ENCODE results near the gene SLC51A.
A peak's percentile ranks its signal among the peaks of the same experiment; 100 is the strongest.

Gene SLC51A

GRCh38 chr3:196251918-196252317, 35.6 kb downstream of the SLC51A start:
- Histone ChIP-seq H3K4me1 (ENCODE audit: control insufficient read depth, insufficient read depth, low read length) (no peaks in the 10 kb centered on the region), H3K9ac (ENCODE audit: low read depth, low read length) (no peak overlapping the region), H3K36me3 (ENCODE audit: control insufficient read depth, insufficient read depth, low read length) (peaks cover 28% of the 10 kb centered on the region), H3K27me3 (ENCODE audit: control insufficient read depth, insufficient read depth, low read length) (no peaks in the 10 kb centered on the region), H3K27ac (ENCODE audit: low read depth, low read length) (no peak overlapping the region), H3K4me3 (ENCODE audit: low read depth, low read length) (no peak overlapping the region), H3K9me3 (ENCODE audit: control insufficient read depth, insufficient read depth, low read length) (no peaks in the 10 kb centered on the region)

- Histone ChIP-seq H3K36me3 (ENCODE audit: control insufficient read depth, insufficient read depth, low read length) (peaks cover 18% of the 10 kb centered on the region), H3K27me3 (ENCODE audit: control insufficient read depth, insufficient read depth, low read length) (no peaks in the 10 kb centered on the region), H3K9me3 (ENCODE audit: control insufficient read depth, insufficient read depth, low read length) (no peaks in the 10 kb centered on the region), H3K9ac (ENCODE audit: low read depth, low read length) (no peak overlapping the region), H3K27ac (ENCODE audit: low read depth, low read length) (no peak overlapping the region), H3K4me3 (ENCODE audit: low read depth, low read length) (no peak overlapping the region), H3K4me1 (ENCODE audit: control insufficient read depth, insufficient read depth, low read length) (no peaks in the 10 kb centered on the region)
These were observed 38.3 kb downstream of the SLC51A start for GRCh38 chr3:196254376-196255283.

- Histone ChIP-seq H3K9me3 (ENCODE audit: control insufficient read depth, insufficient read depth, low read length) (no peaks in the 10 kb centered on the region), H3K36me3 (ENCODE audit: control insufficient read depth, insufficient read depth, low read length) (peaks cover 19% of the 10 kb centered on the region), H3K4me3 (ENCODE audit: low read depth, low read length) (no peak overlapping the region), H3K4me1 (ENCODE audit: control insufficient read depth, insufficient read depth, low read length) (no peaks in the 10 kb centered on the region), H3K27ac (ENCODE audit: low read depth, low read length) (no peak overlapping the region), H3K9ac (ENCODE audit: low read depth, low read length) (no peak overlapping the region), H3K27me3 (ENCODE audit: control insufficient read depth, insufficient read depth, low read length) (no peaks in the 10 kb centered on the region)
These were observed 39.4 kb downstream of the SLC51A start for GRCh38 chr3:196255776-196256175.

DNA sequence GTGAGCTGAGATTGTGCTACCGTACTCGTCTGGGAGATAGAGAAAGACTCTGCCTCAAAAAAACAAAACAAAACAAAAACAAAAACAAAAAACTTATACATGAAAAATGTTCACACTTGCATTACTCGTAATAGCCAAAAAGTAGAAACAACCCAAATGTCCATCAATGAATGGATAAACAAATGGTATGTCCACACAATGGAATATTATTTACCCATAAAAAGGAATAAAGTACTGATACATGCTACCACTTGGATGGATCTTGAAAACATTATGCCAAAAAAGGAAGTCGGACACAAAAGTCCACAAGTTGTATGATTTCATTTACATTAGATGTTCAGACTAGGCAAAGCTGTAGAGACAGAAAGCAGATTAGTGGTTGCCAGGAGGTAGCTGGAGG, 44.5 kb downstream of the SLC51A start:
- no peak overlapping the region for H3K4me3 ChIP-seq (ENCODE audit: low read depth, low read length)
- H3K9ac ChIP-seq (ENCODE audit: low read depth, low read length): no peak overlapping the region
- no peaks in the 10 kb centered on the region for H3K27me3 ChIP-seq (ENCODE audit: control insufficient read depth, insufficient read depth, low read length)
- no peak overlapping the region for H3K27ac ChIP-seq (ENCODE audit: low read depth, low read length)
- no peaks in the 10 kb centered on the region for H3K9me3 ChIP-seq (ENCODE audit: control insufficient read depth, insufficient read depth, low read length)
- H3K4me1 ChIP-seq (ENCODE audit: control insufficient read depth, insufficient read depth, low read length): peaks cover 14% of the 10 kb centered on the region
- H3K36me3 ChIP-seq (ENCODE audit: control insufficient read depth, insufficient read depth, low read length): peaks cover 14% of the 10 kb centered on the region

DNA sequence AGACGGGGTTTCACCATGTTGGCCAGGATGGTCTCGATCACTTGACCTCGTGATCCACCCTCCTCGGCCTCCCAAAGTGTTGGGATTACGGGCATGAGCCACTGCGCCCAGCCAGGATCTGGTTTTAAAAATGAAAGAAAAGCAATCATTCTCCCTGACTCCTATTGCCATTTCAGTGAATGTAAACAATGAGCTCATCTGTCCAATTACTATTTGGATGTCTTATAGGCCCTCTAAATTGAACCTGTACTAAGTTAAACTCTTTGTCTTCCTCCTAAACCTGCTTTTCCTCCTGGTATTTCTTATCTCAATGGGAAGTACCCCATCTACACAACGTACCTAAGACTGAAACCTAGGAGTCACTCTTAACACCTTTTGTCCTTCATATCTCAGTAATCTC, 47.5 kb downstream of the SLC51A start:
- Histone ChIP-seq H3K27me3 (ENCODE audit: control insufficient read depth, insufficient read depth, low read length) (no peaks in the 10 kb centered on the region), H3K4me1 (ENCODE audit: control insufficient read depth, insufficient read depth, low read length) (peaks cover 20% of the 10 kb centered on the region), H3K4me3 (ENCODE audit: low read depth, low read length) (no peak overlapping the region), H3K9ac (ENCODE audit: low read depth, low read length) (no peak overlapping the region), H3K9me3 (ENCODE audit: control insufficient read depth, insufficient read depth, low read length) (no peaks in the 10 kb centered on the region), H3K36me3 (ENCODE audit: control insufficient read depth, insufficient read depth, low read length) (peaks cover 17% of the 10 kb centered on the region), H3K27ac (ENCODE audit: low read depth, low read length) (no peak overlapping the region)

- Histone ChIP-seq H3K27me3 (ENCODE audit: control insufficient read depth, insufficient read depth, low read length) (no peaks in the 10 kb centered on the region), H3K27ac (ENCODE audit: low read depth, low read length) (peak overlapping the region; percentile 75), H3K4me1 (ENCODE audit: control insufficient read depth, insufficient read depth, low read length) (peaks cover 5% of the 10 kb centered on the region; the same call in 1 of the 2 replicates), H3K4me3 (ENCODE audit: low read depth, low read length) (no peak overlapping the region), H3K36me3 (ENCODE audit: control insufficient read depth, insufficient read depth, low read length) (peaks cover 28% of the 10 kb centered on the region), H3K9ac (ENCODE audit: low read depth, low read length) (0 out of 2 replicates have a peak overlapping the region, but pooled peaks have one; percentile 22), H3K9me3 (ENCODE audit: control insufficient read depth, insufficient read depth, low read length) (0 out of 2 replicates have a peak, but pooled peaks cover 5% of the 10 kb centered on the region)
These were observed 52.2 kb downstream of the SLC51A start for GRCh38 chr3:196268284-196269163.

DNA sequence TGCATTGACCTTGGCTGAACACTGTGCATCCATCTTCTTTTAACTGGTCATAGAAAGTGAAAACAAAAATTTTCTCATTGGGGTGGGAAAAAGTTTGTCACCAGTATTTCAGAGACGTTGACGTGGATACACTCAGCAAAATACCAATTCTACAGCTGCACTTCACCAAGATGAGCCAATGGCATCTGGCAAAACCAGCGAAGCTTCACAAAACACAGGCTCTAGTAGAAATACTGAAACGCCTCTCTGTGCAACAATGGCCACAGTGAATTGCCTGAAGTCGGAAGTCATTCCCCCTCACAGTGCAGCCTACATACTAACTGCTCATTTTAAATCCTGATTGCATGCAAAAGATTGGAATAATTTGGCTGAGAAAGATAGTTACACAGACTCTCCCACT, 54.2 kb downstream of the SLC51A start:
- H3K4me1 ChIP-seq (ENCODE audit: control insufficient read depth, insufficient read depth, low read length): peaks cover 5% of the 10 kb centered on the region; the same call in 1 of the 2 replicates
- peaks cover 29% of the 10 kb centered on the region for H3K36me3 ChIP-seq (ENCODE audit: control insufficient read depth, insufficient read depth, low read length)
- H3K4me3 ChIP-seq (ENCODE audit: low read depth, low read length): no peak overlapping the region
- no peaks in the 10 kb centered on the region for H3K27me3 ChIP-seq (ENCODE audit: control insufficient read depth, insufficient read depth, low read length)
- no peak overlapping the region for H3K27ac ChIP-seq (ENCODE audit: low read depth, low read length)
- H3K9me3 ChIP-seq (ENCODE audit: control insufficient read depth, insufficient read depth, low read length): peaks cover 9% of the 10 kb centered on the region; the same call in 1 of the 2 replicates
- H3K9ac ChIP-seq (ENCODE audit: low read depth, low read length): no peak overlapping the region; the same call in 1 of the 2 replicates

GRCh38 chr3:196272826-196273225, 56.5 kb downstream of the SLC51A start:
- Histone ChIP-seq H3K27ac (ENCODE audit: low read depth, low read length) (no peak overlapping the region), H3K4me1 (ENCODE audit: control insufficient read depth, insufficient read depth, low read length) (peaks cover 4% of the 10 kb centered on the region; the same call in 1 of the 2 replicates), H3K9ac (ENCODE audit: low read depth, low read length) (no peak overlapping the region), H3K36me3 (ENCODE audit: control insufficient read depth, insufficient read depth, low read length) (peaks cover 21% of the 10 kb centered on the region), H3K9me3 (ENCODE audit: control insufficient read depth, insufficient read depth, low read length) (peaks cover 9% of the 10 kb centered on the region; the same call in 1 of the 2 replicates), H3K27me3 (ENCODE audit: control insufficient read depth, insufficient read depth, low read length) (no peaks in the 10 kb centered on the region), H3K4me3 (ENCODE audit: low read depth, low read length) (no peak overlapping the region)

DNA sequence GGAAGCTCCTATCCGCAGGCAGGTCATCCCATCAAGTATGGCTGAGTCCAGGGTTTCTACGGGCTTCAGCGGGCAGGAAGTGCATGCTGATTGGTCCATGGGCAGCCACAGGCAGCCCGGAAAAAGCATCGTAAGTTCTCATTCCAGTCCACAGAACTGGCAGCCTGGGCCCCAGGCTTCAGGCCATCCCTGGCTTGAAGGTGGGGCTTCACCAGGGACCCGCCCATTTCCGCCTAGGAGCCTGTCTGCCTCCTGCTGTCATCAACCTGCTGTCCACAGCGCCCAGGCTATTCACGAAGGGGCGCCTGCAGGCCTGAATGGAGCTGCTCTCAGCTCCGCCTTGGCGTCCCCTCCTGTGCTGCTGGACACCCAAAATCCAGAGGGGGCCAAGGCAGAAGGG, 57.3 kb downstream of the SLC51A start:
- Histone ChIP-seq H3K27me3 (ENCODE audit: control insufficient read depth, insufficient read depth, low read length) (no peaks in the 10 kb centered on the region), H3K36me3 (ENCODE audit: control insufficient read depth, insufficient read depth, low read length) (peaks cover 21% of the 10 kb centered on the region), H3K9me3 (ENCODE audit: control insufficient read depth, insufficient read depth, low read length) (peaks cover 9% of the 10 kb centered on the region; the same call in 1 of the 2 replicates), H3K4me3 (ENCODE audit: low read depth, low read length) (no peak overlapping the region), H3K27ac (ENCODE audit: low read depth, low read length) (no peak overlapping the region), H3K4me1 (ENCODE audit: control insufficient read depth, insufficient read depth, low read length) (no peaks in the 10 kb centered on the region), H3K9ac (ENCODE audit: low read depth, low read length) (no peak overlapping the region)

- no peak overlapping the region for H3K4me3 ChIP-seq (ENCODE audit: low read depth, low read length)
- peaks cover 9% of the 10 kb centered on the region; the same call in 1 of the 2 replicates for H3K9me3 ChIP-seq (ENCODE audit: control insufficient read depth, insufficient read depth, low read length)
- no peak overlapping the region for H3K27ac ChIP-seq (ENCODE audit: low read depth, low read length)
- H3K9ac ChIP-seq (ENCODE audit: low read depth, low read length): no peak overlapping the region
- no peaks in the 10 kb centered on the region for H3K27me3 ChIP-seq (ENCODE audit: control insufficient read depth, insufficient read depth, low read length)
- peaks cover 3% of the 10 kb centered on the region for H3K4me1 ChIP-seq (ENCODE audit: control insufficient read depth, insufficient read depth, low read length)
- H3K36me3 ChIP-seq (ENCODE audit: control insufficient read depth, insufficient read depth, low read length): peaks cover 12% of the 10 kb centered on the region; the same call in 1 of the 2 replicates
These were observed 58.3 kb downstream of the SLC51A start for GRCh38 chr3:196274585-196274984.

All from HUES48 (cell line).